Measurements from ENCODE around the gene ZNRD2.

- TF ChIP-seq CTCF (IDR thresholded peaks at IDR 0.05; ENCODE audit: insufficient read depth, low read depth, low read length), result no peak
- no peak for TF ChIP-seq EZH2 (IDR thresholded peaks at IDR 0.05; ENCODE audit: insufficient read depth, low read length)
These were observed 21.9 kb upstream of the ZNRD2 start for GRCh38 chr11:65548395-65548794.

All from astrocyte (in vitro differentiated cells and primary cell).